GM19438 (cell line): ENCODE measurements around the gene SLC9A3.
"Not testable (repeated sequence)": the region's sequence is repeated elsewhere in the genome, so short reads cannot be mapped to it uniquely, and the experiment has no call there.

Experiments used
- ATAC-seq: cut with Tn5 transposase; IDR thresholded peaks from one replicate; pipeline ENCODE4 v1.9.1; 2021; ENCODE audit warnings: low read depth; ENCODE audit not compliant: unreplicated experiment

SLC9A3 gene

GRCh38 chr5:478369-478981, 45.8 kb downstream of the SLC9A3 start:
- no peak for ATAC-seq

GRCh38 chr5:477871-478270, 46.4 kb downstream of the SLC9A3 start:
- ATAC-seq = no peak

- no peak for ATAC-seq
Measured at GRCh38 chr5:477247-477646, 47.0 kb downstream of the SLC9A3 start.

- no peak for ATAC-seq
Measured at GRCh38 chr5:476814-477175, 47.5 kb downstream of the SLC9A3 start.

- ATAC-seq = no peak
Measured at GRCh38 chr5:476102-476813, 48.0 kb downstream of the SLC9A3 start.

- no peak for ATAC-seq
Measured at GRCh38 chr5:475704-476101, 48.5 kb downstream of the SLC9A3 start.

- no peak for ATAC-seq
Measured at GRCh38 chr5:474840-475661, 49.2 kb downstream of the SLC9A3 start.

GRCh38 chr5:474232-474839, 49.9 kb downstream of the SLC9A3 start:
- not testable (repeated sequence) for ATAC-seq

- ATAC-seq = peak; percentile 15
Measured at GRCh38 chr5:473551-474192, 50.6 kb downstream of the SLC9A3 start.

- peak; percentile 52 for ATAC-seq
Measured at GRCh38 chr5:472656-473550, 51.3 kb downstream of the SLC9A3 start.

- ATAC-seq = peak; percentile 18
Measured at GRCh38 chr5:472076-472655, 52.1 kb downstream of the SLC9A3 start.

- no peak for ATAC-seq
Measured at GRCh38 chr5:471750-472058, 52.5 kb downstream of the SLC9A3 start.

GRCh38 chr5:470961-471749, 53.1 kb downstream of the SLC9A3 start:
- ATAC-seq = no peak

- ATAC-seq = no peak
Measured at GRCh38 chr5:469752-470483, 54.3 kb downstream of the SLC9A3 start.

- no peak for ATAC-seq
Measured at GRCh38 chr5:468401-468800, 55.8 kb downstream of the SLC9A3 start.

GRCh38 chr5:466661-467310, 57.5 kb downstream of the SLC9A3 start:
- ATAC-seq = no peak

- no peak for ATAC-seq
Measured at GRCh38 chr5:465591-466403, 58.5 kb downstream of the SLC9A3 start.
